GM19438 (cell line): Measurements from ENCODE around the gene ZNF394.
A peak's percentile ranks its signal among the peaks of the same experiment; 100 is the strongest.

Experiments used
- ATAC-seq: cut with Tn5 transposase; IDR thresholded peaks from one replicate; pipeline ENCODE4 v1.9.1; 2021; ENCODE audit warnings: low read depth; ENCODE audit not compliant: unreplicated experiment

Gene ZNF394

GRCh38 chr7:99497766-99498545, 2.1 kb downstream of the ZNF394 start:
- no peak for ATAC-seq

GRCh38 chr7:99493823-99494222, 6.3 kb downstream of the ZNF394 start:
- no peak for ATAC-seq

- ATAC-seq = no peak
Observed at GRCh38 chr7:99490878-99491277, 9.2 kb downstream of the ZNF394 start.

- no peak for ATAC-seq
Observed at GRCh38 chr7:99489235-99489634, 10.8 kb downstream of the ZNF394 start.

- no peak for ATAC-seq
Observed at GRCh38 chr7:99485094-99485493, 15.0 kb downstream of the ZNF394 start.

GRCh38 chr7:99478464-99479440, 21.3 kb downstream of the ZNF394 start:
- ATAC-seq = no peak

- no peak for ATAC-seq
Observed at GRCh38 chr7:99476107-99476506, 24.0 kb downstream of the ZNF394 start.

GRCh38 chr7:99473315-99473596, 26.8 kb downstream of the ZNF394 start:
- peak; percentile 5 for ATAC-seq

GRCh38 chr7:99472561-99473314, 27.3 kb downstream of the ZNF394 start, which contains the start of gene ZNF789:
ZNF789 (plus strand) TSS chr7:99472890; CDS start chr7:99476457, 3,567 bp downstream.
- peak; percentile 92 for ATAC-seq

GRCh38 chr7:99469381-99470065, 30.6 kb downstream of the ZNF394 start:
- no peak for ATAC-seq

GRCh38 chr7:99468336-99468918, 31.7 kb downstream of the ZNF394 start:
- ATAC-seq = no peak

- ATAC-seq = no peak
Observed at GRCh38 chr7:99465421-99465768, 34.7 kb downstream of the ZNF394 start.

- ATAC-seq = no peak
Observed at GRCh38 chr7:99461221-99461620, 38.9 kb downstream of the ZNF394 start.

GRCh38 chr7:99460651-99461050, 39.4 kb downstream of the ZNF394 start:
- ATAC-seq = no peak

GRCh38 chr7:99459087-99459486, 41.0 kb downstream of the ZNF394 start:
- no peak for ATAC-seq

- ATAC-seq = no peak
Observed at GRCh38 chr7:99457650-99458493, 42.2 kb downstream of the ZNF394 start.

GRCh38 chr7:99457050-99457649, 42.9 kb downstream of the ZNF394 start:
- no peak for ATAC-seq

GRCh38 chr7:99456288-99456687, 43.8 kb downstream of the ZNF394 start:
- ATAC-seq = no peak

GRCh38 chr7:99455874-99456273, 44.2 kb downstream of the ZNF394 start:
- no peak for ATAC-seq
